HFFc6 (cell line): ENCODE data around the gene SCT. TPM values are rescaled to one million over a fixed set of nuclear protein-coding genes. Genes with fewer than 3 reads are reported as not detected.

Experiments used
- DNase-seq: peaks from one replicate; pipeline ENCODE4 v3.0.0-alpha.2; 2018
- H3K27ac Mint-ChIP-seq: 2 replicates; pipeline ENCODE4 v1.8.0; 2020; ENCODE audit warnings: mild to moderate bottlenecking, mixed read lengths
- H3K27me3 Mint-ChIP-seq: 2 replicates; pipeline ENCODE4 v1.8.0; 2021; ENCODE audit warnings: mild to moderate bottlenecking, moderate library complexity, mixed read lengths; ENCODE audit not compliant: insufficient read depth
- H3K36me3 Mint-ChIP-seq: 2 replicates; pipeline ENCODE4 v1.8.0; 2021; ENCODE audit warnings: low read depth, mixed read lengths
- H3K4me1 Mint-ChIP-seq: 2 replicates; pipeline ENCODE4 v1.8.0; 2020; ENCODE audit warnings: low read depth, mixed read lengths
- H3K4me3 Mint-ChIP-seq: 2 replicates; pipeline ENCODE4 v1.8.0; 2020; ENCODE audit warnings: mild to moderate bottlenecking, moderate library complexity, mixed read lengths
- H3K9me3 Mint-ChIP-seq: 2 replicates; pipeline ENCODE4 v1.8.0; 2020; ENCODE audit warnings: mild to moderate bottlenecking, mixed read lengths
- long read RNA-seq: library from polyadenylated mRNA; unstranded; transcript quantifications from one replicate; pipeline ENCODE4 v2.0.0, GENCODE V29; 2019
- total RNA-seq, 6 experiments: library from RNA; stranded (reverse); fragmentation: NEBNext Ultra II Directional; extraction: Animal tissue kit (Norgen Biotek cat#: 25700); gene quantifications; 2 replicates in 1 of 6; 3 replicates in 5 of 6; pipeline ENCODE4 v1.2.3, GENCODE V29; 2021
- TF ChIP-seq, protein P1 (sequence below): fragments of 200-600 bp; sonication (generic); IDR thresholded peaks from 2 replicates; pipeline ENCODE4 v1.5.0; 2021; ENCODE audit warnings: antibody characterized with exemption, mild to moderate bottlenecking

SCT gene, protein sequence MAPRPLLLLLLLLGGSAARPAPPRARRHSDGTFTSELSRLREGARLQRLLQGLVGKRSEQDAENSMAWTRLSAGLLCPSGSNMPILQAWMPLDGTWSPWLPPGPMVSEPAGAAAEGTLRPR
- total RNA-seq = not detected
- long read RNA-seq = 0 reads

GRCh38 chr11:626475-627307, at the start of gene SCT:
Gene SCT (minus strand): TSS chr11:627181. CDS start chr11:627143, 38 bp downstream.
- Mint-ChIP-seq H3K4me1 (peaks cover 29% of the 10 kb centered on the region), H3K4me3 (no peak within 1 kb of the TSS), H3K36me3 (peaks cover 11% of the 10 kb centered on the region), H3K9me3 (peaks cover 9% of the 10 kb centered on the region; the same call in 1 of the 2 replicates), H3K27ac (no peak within 1 kb of the TSS; the same call in 1 of the 2 replicates), H3K27me3 (peaks cover 18% of the 10 kb centered on the region)
- TF ChIP-seq, protein P1, sequence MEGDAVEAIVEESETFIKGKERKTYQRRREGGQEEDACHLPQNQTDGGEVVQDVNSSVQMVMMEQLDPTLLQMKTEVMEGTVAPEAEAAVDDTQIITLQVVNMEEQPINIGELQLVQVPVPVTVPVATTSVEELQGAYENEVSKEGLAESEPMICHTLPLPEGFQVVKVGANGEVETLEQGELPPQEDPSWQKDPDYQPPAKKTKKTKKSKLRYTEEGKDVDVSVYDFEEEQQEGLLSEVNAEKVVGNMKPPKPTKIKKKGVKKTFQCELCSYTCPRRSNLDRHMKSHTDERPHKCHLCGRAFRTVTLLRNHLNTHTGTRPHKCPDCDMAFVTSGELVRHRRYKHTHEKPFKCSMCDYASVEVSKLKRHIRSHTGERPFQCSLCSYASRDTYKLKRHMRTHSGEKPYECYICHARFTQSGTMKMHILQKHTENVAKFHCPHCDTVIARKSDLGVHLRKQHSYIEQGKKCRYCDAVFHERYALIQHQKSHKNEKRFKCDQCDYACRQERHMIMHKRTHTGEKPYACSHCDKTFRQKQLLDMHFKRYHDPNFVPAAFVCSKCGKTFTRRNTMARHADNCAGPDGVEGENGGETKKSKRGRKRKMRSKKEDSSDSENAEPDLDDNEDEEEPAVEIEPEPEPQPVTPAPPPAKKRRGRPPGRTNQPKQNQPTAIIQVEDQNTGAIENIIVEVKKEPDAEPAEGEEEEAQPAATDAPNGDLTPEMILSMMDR = no peak
- no peak for DNase-seq

GRCh38 chr11:674406-674805, 47.4 kb upstream of the SCT start:
- no peak overlapping the region for H3K4me3 Mint-ChIP-seq
- H3K27ac Mint-ChIP-seq = no peak overlapping the region
- H3K4me1 Mint-ChIP-seq = no peaks in the 10 kb centered on the region
- H3K9me3 Mint-ChIP-seq = no peaks in the 10 kb centered on the region
- TF ChIP-seq, protein P1 = no peak
- DNase-seq = no peak
- H3K27me3 Mint-ChIP-seq = no peaks in the 10 kb centered on the region; the same call in 1 of the 2 replicates
- H3K36me3 Mint-ChIP-seq = peaks cover 16% of the 10 kb centered on the region

GRCh38 chr11:673866-674265, 46.9 kb upstream of the SCT start:
- Mint-ChIP-seq H3K27ac (no peak overlapping the region), H3K9me3 (no peaks in the 10 kb centered on the region), H3K4me3 (no peak overlapping the region), H3K36me3 (peaks cover 16% of the 10 kb centered on the region), H3K4me1 (no peaks in the 10 kb centered on the region), H3K27me3 (no peaks in the 10 kb centered on the region; the same call in 1 of the 2 replicates)
- TF ChIP-seq, protein P1 = no peak
- no peak for DNase-seq

- Mint-ChIP-seq H3K27ac (peak overlapping the region; percentile 95), H3K9me3 (no peaks in the 10 kb centered on the region), H3K4me3 (peak overlapping the region; percentile 49), H3K36me3 (peaks cover 9% of the 10 kb centered on the region), H3K4me1 (peaks cover 15% of the 10 kb centered on the region), H3K27me3 (no peaks in the 10 kb centered on the region; the same call in 1 of the 2 replicates)
- TF ChIP-seq, protein P1 = no peak
- peak; percentile 65 for DNase-seq
These were observed 38.8 kb upstream of the SCT start for GRCh38 chr11:665704-666281.

- peaks cover 9% of the 10 kb centered on the region for H3K36me3 Mint-ChIP-seq
- no peak for DNase-seq
- peak overlapping the region; percentile 95 for H3K27ac Mint-ChIP-seq
- H3K27me3 Mint-ChIP-seq = no peaks in the 10 kb centered on the region; the same call in 1 of the 2 replicates
- peaks cover 15% of the 10 kb centered on the region for H3K4me1 Mint-ChIP-seq
- no peak overlapping the region; the same call in 1 of the 2 replicates for H3K4me3 Mint-ChIP-seq
- H3K9me3 Mint-ChIP-seq = no peaks in the 10 kb centered on the region
- TF ChIP-seq, protein P1 = no peak
These were observed 38.2 kb upstream of the SCT start for GRCh38 chr11:665062-665703.
